Measurements from ENCODE around the gene NKTR. TPM values are rescaled to one million over a fixed set of nuclear protein-coding genes. Genes with fewer than 3 reads are reported as not detected.
A peak's percentile ranks its signal among the peaks of the same experiment; 100 is the strongest.

The NKTR gene
- total RNA-seq, 1 donor from 2014 or later = 196 TPM

GRCh38 chr3:42686832-42687650, 86.6 kb downstream of the NKTR start:
- no peak for TF ChIP-seq CTCF (IDR thresholded peaks at IDR 0.05; ENCODE audit: partially characterized antibody, unreplicated experiment)
- Mint-ChIP-seq H3K36me3 (ENCODE audit: unreplicated experiment) (no peaks in the 10 kb centered on the region), H3K9me3 (ENCODE audit: unreplicated experiment) (peaks cover 16% of the 10 kb centered on the region), H3K27me3 (ENCODE audit: unreplicated experiment) (peaks cover 10% of the 10 kb centered on the region), H3K4me1 (ENCODE audit: low read depth, unreplicated experiment) (peaks cover 34% of the 10 kb centered on the region), H3K4me3 (ENCODE audit: unreplicated experiment) (no peak overlapping the region), H3K27ac (ENCODE audit: unreplicated experiment) (no peak overlapping the region)
- no peak for DNase-seq

- Mint-ChIP-seq H3K4me3 (ENCODE audit: unreplicated experiment) (no peak overlapping the region), H3K4me1 (ENCODE audit: low read depth, unreplicated experiment) (peaks cover 34% of the 10 kb centered on the region), H3K27ac (ENCODE audit: unreplicated experiment) (no peak overlapping the region), H3K27me3 (ENCODE audit: unreplicated experiment) (peaks cover 10% of the 10 kb centered on the region), H3K9me3 (ENCODE audit: unreplicated experiment) (peaks cover 16% of the 10 kb centered on the region), H3K36me3 (ENCODE audit: unreplicated experiment) (no peaks in the 10 kb centered on the region)
- no peak for TF ChIP-seq CTCF (IDR thresholded peaks at IDR 0.05; ENCODE audit: partially characterized antibody, unreplicated experiment)
- no peak for DNase-seq
Measured at GRCh38 chr3:42688016-42688415, 87.5 kb downstream of the NKTR start.

- Mint-ChIP-seq H3K4me3 (ENCODE audit: unreplicated experiment) (no peak overlapping the region), H3K27ac (ENCODE audit: unreplicated experiment) (peak overlapping the region; percentile 77), H3K27me3 (ENCODE audit: unreplicated experiment) (peaks cover 10% of the 10 kb centered on the region), H3K4me1 (ENCODE audit: low read depth, unreplicated experiment) (peaks cover 34% of the 10 kb centered on the region), H3K9me3 (ENCODE audit: unreplicated experiment) (peaks cover 16% of the 10 kb centered on the region), H3K36me3 (ENCODE audit: unreplicated experiment) (no peaks in the 10 kb centered on the region)
- DNase-seq = no peak
- TF ChIP-seq CTCF (IDR thresholded peaks at IDR 0.05; ENCODE audit: partially characterized antibody, unreplicated experiment) = no peak
Measured at GRCh38 chr3:42688487-42689420, 88.3 kb downstream of the NKTR start.

GRCh38 chr3:42689421-42690014, 89.0 kb downstream of the NKTR start:
- peaks cover 16% of the 10 kb centered on the region for H3K9me3 Mint-ChIP-seq (ENCODE audit: unreplicated experiment)
- no peaks in the 10 kb centered on the region for H3K36me3 Mint-ChIP-seq (ENCODE audit: unreplicated experiment)
- peak overlapping the region; percentile 51 for H3K4me3 Mint-ChIP-seq (ENCODE audit: unreplicated experiment)
- DNase-seq = no peak
- peaks cover 34% of the 10 kb centered on the region for H3K4me1 Mint-ChIP-seq (ENCODE audit: low read depth, unreplicated experiment)
- no peak for TF ChIP-seq CTCF (IDR thresholded peaks at IDR 0.05; ENCODE audit: partially characterized antibody, unreplicated experiment)
- peak overlapping the region; percentile 77 for H3K27ac Mint-ChIP-seq (ENCODE audit: unreplicated experiment)
- H3K27me3 Mint-ChIP-seq (ENCODE audit: unreplicated experiment) = peaks cover 10% of the 10 kb centered on the region

Data from glutamatergic neuron (in vitro differentiated cells).